Chondrocyte (in vitro differentiated cells): Measurements from ENCODE around the gene YAP1. TPM values are rescaled to one million over a fixed set of nuclear protein-coding genes. Genes with fewer than 3 reads are reported as not detected.

Experiments
- DNase-seq: peaks from one replicate; pipeline ENCODE4 v3.0.0; 2021; ENCODE audit warnings: mixed read lengths, low spot score
- H3K27ac Mint-ChIP-seq: one replicate; pipeline ENCODE4 v1.8.0; 2021; ENCODE audit warnings: mild to moderate bottlenecking, moderate library complexity, mixed read lengths; ENCODE audit not compliant: unreplicated experiment
- H3K27me3 Mint-ChIP-seq: 2 replicates; pipeline ENCODE4 v1.8.0; 2021; ENCODE audit warnings: low read depth, mixed read lengths
- H3K36me3 Mint-ChIP-seq: 2 replicates; pipeline ENCODE4 v1.8.0; 2021; ENCODE audit warnings: low read depth, mixed read lengths
- H3K4me1 Mint-ChIP-seq: 2 replicates; pipeline ENCODE4 v1.8.0; 2021; ENCODE audit warnings: low read depth, mild to moderate bottlenecking, mixed read lengths
- H3K4me3 Mint-ChIP-seq: one replicate; pipeline ENCODE4 v1.8.0; 2021; ENCODE audit warnings: mild to moderate bottlenecking, moderate library complexity, mixed read lengths; ENCODE audit not compliant: unreplicated experiment
- H3K9me3 Mint-ChIP-seq: 2 replicates; pipeline ENCODE4 v1.8.0; 2021; ENCODE audit warnings: low read depth, mixed read lengths
- CTCF ChIP-seq: fragments of 200-600 bp; sonication (generic); IDR thresholded peaks from 2 replicates; pipeline ENCODE4 v1.5.0; 2021; ENCODE audit warnings: antibody characterized with exemption, mild to moderate bottlenecking, moderate library complexity
- total RNA-seq: library from RNA; stranded (reverse); gene quantifications from 3 replicates; pipeline ENCODE4 v1.2.1, GENCODE V29; 2021

The YAP1 gene
- total RNA-seq, 1 donor from 2014 or later, result 114 TPM

GRCh38 chr11:102121329-102121728, 11.1 kb downstream of the YAP1 start:
- H3K36me3 Mint-ChIP-seq, result peaks cover 14% of the 10 kb centered on the region
- H3K27me3 Mint-ChIP-seq, result no peaks in the 10 kb centered on the region
- H3K4me3 Mint-ChIP-seq, result no peak overlapping the region
- peak overlapping the region; percentile 88 for H3K27ac Mint-ChIP-seq
- TF ChIP-seq CTCF, result no peak
- H3K4me1 Mint-ChIP-seq, result peaks cover 66% of the 10 kb centered on the region
- H3K9me3 Mint-ChIP-seq, result peaks cover 4% of the 10 kb centered on the region
- DNase-seq, result no peak

GRCh38 chr11:102134597-102134996, 24.4 kb downstream of the YAP1 start:
- peaks cover 6% of the 10 kb centered on the region for H3K36me3 Mint-ChIP-seq
- H3K9me3 Mint-ChIP-seq, result peaks cover 6% of the 10 kb centered on the region
- no peak overlapping the region for H3K4me3 Mint-ChIP-seq
- no peaks in the 10 kb centered on the region for H3K27me3 Mint-ChIP-seq
- DNase-seq, result no peak
- peaks cover 36% of the 10 kb centered on the region for H3K4me1 Mint-ChIP-seq
- no peak overlapping the region for H3K27ac Mint-ChIP-seq
- TF ChIP-seq CTCF, result no peak

GRCh38 chr11:102135256-102135655, 25.0 kb downstream of the YAP1 start:
- Mint-ChIP-seq H3K4me3 (no peak overlapping the region), H3K27me3 (no peaks in the 10 kb centered on the region), H3K4me1 (peaks cover 42% of the 10 kb centered on the region), H3K36me3 (peaks cover 6% of the 10 kb centered on the region), H3K27ac (no peak overlapping the region), H3K9me3 (peaks cover 6% of the 10 kb centered on the region)
- DNase-seq, result no peak
- TF ChIP-seq CTCF, result no peak

- no peak for DNase-seq
- no peaks in the 10 kb centered on the region for H3K36me3 Mint-ChIP-seq
- H3K4me3 Mint-ChIP-seq, result no peak overlapping the region
- no peaks in the 10 kb centered on the region for H3K27me3 Mint-ChIP-seq
- peak overlapping the region; percentile 91 for H3K27ac Mint-ChIP-seq
- H3K4me1 Mint-ChIP-seq, result peaks cover 53% of the 10 kb centered on the region
- H3K9me3 Mint-ChIP-seq, result peaks cover 6% of the 10 kb centered on the region
- no peak for TF ChIP-seq CTCF
Measured at GRCh38 chr11:102138223-102138622, 28.0 kb downstream of the YAP1 start.

- no peak for DNase-seq
- no peak for TF ChIP-seq CTCF
- peak overlapping the region; percentile 91 for H3K27ac Mint-ChIP-seq
Measured at GRCh38 chr11:102138670-102139069, 28.4 kb downstream of the YAP1 start.

More at GRCh38 chr11:102138670-102139069, 28.4 kb downstream of the YAP1 start:
- peaks cover 57% of the 10 kb centered on the region for H3K4me1 Mint-ChIP-seq
- H3K4me3 Mint-ChIP-seq, result peak overlapping the region; percentile 10
- no peaks in the 10 kb centered on the region for H3K27me3 Mint-ChIP-seq
- H3K36me3 Mint-ChIP-seq, result no peaks in the 10 kb centered on the region
- H3K9me3 Mint-ChIP-seq, result peaks cover 6% of the 10 kb centered on the region
